H1 (cell line): ENCODE data around the gene GPBP1L1. TPM values are rescaled to one million over a fixed set of nuclear protein-coding genes. Genes with fewer than 3 reads are reported as not detected.

Source experiments
- CTCF ChIA-PET: fragments of 300-600 bp; sonication (Branson Sonifier 250); formaldehyde crosslinking; loops from one replicate; lab custom pipeline; 2021; ENCODE audit not compliant: partially characterized antibody; lab: Charles Lee
- POLR2A ChIA-PET: fragments of 300-600 bp; sonication (Branson Sonifier 250); formaldehyde crosslinking; loops from one replicate; lab custom pipeline; 2021; ENCODE audit warnings: inconsistent platforms; ENCODE audit not compliant: partially characterized antibody; lab: Charles Lee
- DNase-seq, 2 experiments: peaks; one replicate each; pipeline versions ENCODE4 v3.0.0 to v3.0.0-alpha.2; 2010 to 2022; ENCODE audit warnings: low spot score in 2 of 2, low read depth in 1 of 2, mixed read lengths in 1 of 2
- FAIRE-seq: peaks from 2 replicates; lab custom pipeline; 2011; peaks lifted over from hg19 to GRCh38; lab: Jason Lieb, UNC
- H2AFZ ChIP-seq: 2 replicates; pipeline ENCODE4 v1.8.1; 2012; ENCODE audit warnings: low read length, inconsistent platforms
- H2AK5ac ChIP-seq: 2 replicates; pipeline ENCODE4 v1.6.1; 2013; ENCODE audit warnings: low read depth, low read length
- H2BK120ac ChIP-seq: replicated peaks from 2 replicates; pipeline ENCODE3; 2013; ENCODE audit warnings: low read depth, low read length, inconsistent platforms
- H2BK12ac ChIP-seq: 2 replicates; pipeline ENCODE4 v1.6.1; 2013; ENCODE audit warnings: low read depth, low read length
- H2BK15ac ChIP-seq: 2 replicates; pipeline ENCODE4 v1.6.1; 2013; ENCODE audit warnings: low read length
- H2BK20ac ChIP-seq: 2 replicates; pipeline ENCODE4 v1.6.1; 2013; ENCODE audit warnings: low read length
- H2BK5ac ChIP-seq: 2 replicates; pipeline ENCODE4 v1.6.1; 2013; ENCODE audit warnings: low read depth, low read length
- H3K14ac ChIP-seq: 2 replicates; pipeline ENCODE4 v1.6.1; 2013; ENCODE audit warnings: inconsistent platforms; ENCODE audit not compliant: insufficient read length
- H3K18ac ChIP-seq: 2 replicates; pipeline ENCODE4 v1.6.1; 2013; ENCODE audit warnings: low read length; ENCODE audit errors: extremely low read depth
- H3K23ac ChIP-seq: 2 replicates; pipeline ENCODE4 v1.6.1; 2013; ENCODE audit warnings: inconsistent platforms; ENCODE audit not compliant: insufficient read length
- H3K23me2 ChIP-seq: 2 replicates; pipeline ENCODE4 v1.6.1; 2013; ENCODE audit warnings: low read depth, low read length
- H3K27ac ChIP-seq: 2 replicates; pipeline ENCODE4 v1.6.1; 2011; ENCODE audit warnings: low read depth, low read length, inconsistent platforms
- H3K27me3 ChIP-seq, 4 experiments: replicated peaks in 1 of 4; 1 replicate in 1 of 4; 2 replicates in 3 of 4; pipeline versions ENCODE4 v1.6.1 to v1.8.1; 2011 to 2013; ENCODE audit warnings: low read length in 3 of 4, mild to moderate bottlenecking in 3 of 4, inconsistent platforms in 2 of 4, mixed read lengths in 2 of 4, moderate library complexity in 1 of 4; ENCODE audit not compliant: control insufficient read depth in 3 of 4, insufficient read depth in 3 of 4; ENCODE audit errors: extremely low read depth in 1 of 4
- H3K36me3 ChIP-seq, 4 experiments: 2 replicates each; pipeline versions ENCODE4 v1.6.1 to v1.8.1; 2011 to 2013; ENCODE audit warnings: mild to moderate bottlenecking in 4 of 4, low read length in 3 of 4, moderate library complexity in 2 of 4, control low read depth in 1 of 4, inconsistent platforms in 1 of 4; ENCODE audit not compliant: insufficient read depth in 4 of 4, control insufficient read depth in 2 of 4
- H3K4ac ChIP-seq: replicated peaks from 2 replicates; pipeline ENCODE3; 2013; ENCODE audit warnings: low read length, low read depth, mixed read lengths, inconsistent platforms; ENCODE audit not compliant: insufficient read length
- H3K4me1 ChIP-seq, 4 experiments: replicated peaks in 1 of 4; 1 replicate in 1 of 4; 2 replicates in 3 of 4; pipeline versions ENCODE4 v1.6.1 to v1.8.1; 2011 to 2013; ENCODE audit warnings: low read length in 3 of 4, inconsistent platforms in 2 of 4, mixed read lengths in 1 of 4; ENCODE audit not compliant: insufficient read depth in 4 of 4, control insufficient read depth in 3 of 4
- H3K4me2 ChIP-seq, 2 experiments: 2 replicates each; pipeline versions ENCODE4 v1.6.1 to v1.8.1; 2011 to 2013; ENCODE audit warnings: low read depth in 2 of 2, low read length in 2 of 2, control low read depth in 1 of 2, inconsistent platforms in 1 of 2, mild to moderate bottlenecking in 1 of 2; ENCODE audit not compliant: insufficient read depth in 1 of 2
- H3K4me3 ChIP-seq, 4 experiments: fragments of 200-600, 300-600 bp in 1 of 4; sonication (generic), shearing (Covaris generic), sonication (Bioruptor Twin) in 1 of 4; 2 replicates each; pipeline versions ENCODE4 v1.5.1 to v1.8.1; 2011 to 2016; ENCODE audit warnings: low read length in 4 of 4, low read depth in 3 of 4, control low read depth in 2 of 4, inconsistent platforms in 2 of 4, mild to moderate bottlenecking in 2 of 4, mixed read lengths in 1 of 4, moderate library complexity in 1 of 4; ENCODE audit not compliant: insufficient read depth in 2 of 4; ENCODE audit errors: extremely low read depth in 1 of 4
- H3K56ac ChIP-seq: replicated peaks from 2 replicates; pipeline ENCODE3; 2013; ENCODE audit warnings: low read depth, mild to moderate bottlenecking, mixed read lengths, low read length, inconsistent platforms; ENCODE audit not compliant: insufficient read length
- H3K79me1 ChIP-seq: 2 replicates; pipeline ENCODE4 v1.6.1; 2013; ENCODE audit warnings: low read depth, low read length, control low read depth
- H3K79me2 ChIP-seq, 2 experiments: 2 replicates each; pipeline versions ENCODE4 v1.6.1 to v1.8.1; 2012 to 2013; ENCODE audit warnings: low read length in 2 of 2, mild to moderate bottlenecking in 2 of 2, inconsistent platforms in 1 of 2; ENCODE audit not compliant: insufficient read depth in 2 of 2, control insufficient read depth in 1 of 2
- H3K9ac ChIP-seq, 4 experiments: replicated peaks in 1 of 4; 1 replicate in 1 of 4; 2 replicates in 3 of 4; pipeline versions ENCODE4 v1.6.1 to v1.8.1; 2011 to 2013; ENCODE audit warnings: low read depth in 3 of 4, low read length in 3 of 4, control low read depth in 2 of 4, mild to moderate bottlenecking in 2 of 4, moderate library complexity in 2 of 4, inconsistent platforms in 1 of 4; ENCODE audit errors: extremely low read depth in 1 of 4
- H3K9me3 ChIP-seq, 2 experiments: 2 replicates each; pipeline versions ENCODE4 v1.6.1 to v1.8.1; 2012 to 2013; ENCODE audit warnings: mild to moderate bottlenecking in 2 of 2, moderate library complexity in 2 of 2, control low read depth in 1 of 2, inconsistent platforms in 1 of 2, low read depth in 1 of 2, low read length in 1 of 2, mixed read lengths in 1 of 2; ENCODE audit not compliant: insufficient read depth in 2 of 2
- H4K20me1 ChIP-seq, 2 experiments: replicated peaks in 1 of 2; 2 replicates each; pipeline versions ENCODE3 to v1.8.1; 2011 to 2013; ENCODE audit warnings: inconsistent platforms in 2 of 2, low read length in 2 of 2, mild to moderate bottlenecking in 1 of 2; ENCODE audit not compliant: insufficient read depth in 2 of 2, control insufficient read depth in 1 of 2
- H4K5ac ChIP-seq: 2 replicates; pipeline ENCODE4 v1.6.1; 2013; ENCODE audit warnings: low read length, low read depth, mixed read lengths, inconsistent platforms; ENCODE audit not compliant: insufficient read length
- H4K8ac ChIP-seq: 2 replicates; pipeline ENCODE4 v1.8.0; 2013; ENCODE audit warnings: mild to moderate bottlenecking, moderate library complexity, low read length, inconsistent platforms; ENCODE audit not compliant: insufficient read depth; ENCODE audit errors: extremely low read depth
- H4K91ac ChIP-seq: replicated peaks from 2 replicates; pipeline ENCODE3; 2013; ENCODE audit warnings: low read length, mixed read lengths, inconsistent platforms; ENCODE audit not compliant: insufficient read length
- CEBPB ChIP-seq: IDR thresholded peaks from 2 replicates; pipeline ENCODE4 v1.6.1; 2012; ENCODE audit warnings: low read depth, low read length
- POLR2A ChIP-seq, 2 experiments: IDR thresholded peaks; 1 replicate in 1 of 2; 2 replicates in 1 of 2; pipeline ENCODE4 v1.6.1; 2011; ENCODE audit warnings: low read depth in 2 of 2, low read length in 2 of 2, mild to moderate bottlenecking in 2 of 2; ENCODE audit errors: control extremely low read depth in 1 of 2
- POLR2AphosphoS5 ChIP-seq: IDR thresholded peaks from 2 replicates; pipeline ENCODE4 v1.6.1; 2011; ENCODE audit warnings: low read depth, low read length
- WGBS, 2 experiments: shearing (Covaris generic) in 1 of 2; methylation state at CpG; one replicate each; pipeline versions ENCODE4 v1.1.6 to v1.1.7; 2013 to 2015; ENCODE audit warnings: low lambda C conversion rate in 2 of 2, mixed read lengths in 2 of 2, inconsistent platforms in 1 of 2, low coverage in 1 of 2, missing lambda C conversion rate in 1 of 2; ENCODE audit not compliant: insufficient replicate concordance in 2 of 2, insufficient coverage in 1 of 2, insufficient read length in 1 of 2; ENCODE audit errors: extremely low coverage in 1 of 2, missing lambda C conversion rate in 1 of 2; 5-methylcytosine and 5-hydroxymethylcytosine counted together
- polyA plus RNA-seq, 7 experiments: library from polyadenylated mRNA; depleted of rRNA in 3 of 7; stranded (reverse) in 5 of 7; unstranded in 2 of 7; fragments of >200 nt in 5 of 7; fragments of 200-250 nt in 2 of 7; gene quantifications; 1 replicate in 5 of 7; 2 replicates in 1 of 7; 4 replicates in 1 of 7; pipeline versions ENCODE4 v1.2.1 to v1.2.3, GENCODE V29; 2011 to 2013; ENCODE audit warnings: missing spikeins in 2 of 7, mixed read lengths in 2 of 7
- total RNA-seq: library from RNA; stranded (reverse); fragmentation: NEBNext Ultra II Directional; extraction: Animal tissue kit (Norgen Biotek cat#: 25700); gene quantifications from 2 replicates; pipeline ENCODE4 v1.2.1, GENCODE V29; 2021

The GPBP1L1 gene
- total and polyA plus RNA-seq, 2 of the 8 experiments (the other 6 are each of a cell fraction or from before 2014, with no cell fraction given): 70.1 to 119 TPM

GRCh38 chr1:45620588-45621500 is 65.5 kb downstream of the GPBP1L1 start:
- no peaks in the 10 kb centered on the region for H3K23me2 ChIP-seq
- no peak overlapping the region for H3K27ac ChIP-seq
- H2AK5ac ChIP-seq: no peak overlapping the region
- no peak overlapping the region for H2BK15ac ChIP-seq
- 0 out of 2 replicates have a peak overlapping the region, but pooled peaks have one; percentile 21 for H2BK5ac ChIP-seq
- H3K27me3 ChIP-seq: no peaks in the 10 kb centered on the region
- no peak overlapping the region for H3K9ac ChIP-seq
- H3K23ac ChIP-seq: no peak overlapping the region
- H2BK20ac ChIP-seq: no peak overlapping the region
- no peaks in the 10 kb centered on the region; a peak in 1 of 7 replicates for H3K4me1 ChIP-seq
- TF ChIP-seq POLR2A (IDR thresholded peaks at IDR 0.05; ENCODE audit: control extremely low read depth in 1 of 2, low read depth in 2 of 2, low read length in 2 of 2) (peak in 1 of 2 experiments; percentile 44; a peak in 2 of 3 replicates), POLR2AphosphoS5 (peak; percentile 60; the same call in 1 of the 2 replicates), CEBPB (no peak)
- TF ChIP-seq, all 59 proteins: peak for 2
- Histone ChIP-seq H4K91ac (no peak overlapping the region), H2BK12ac (no peak overlapping the region), H3K4ac (no peak overlapping the region), H3K4me3 (no peak overlapping the region), H3K4me2 (no peak overlapping the region), H3K56ac (no peak overlapping the region), H3K18ac (no peak overlapping the region), H4K5ac (no peak overlapping the region), H3K79me1 (no peaks in the 10 kb centered on the region), H3K9me3 (no peaks in the 10 kb centered on the region), H2AFZ (no peak overlapping the region), H3K79me2 (no peaks in the 10 kb centered on the region), H3K14ac (no peak overlapping the region), H4K8ac (no peak overlapping the region), H3K36me3 (peaks cover 20 to 41% (median 24%) of the 10 kb centered on the region in 4 experiments), H2BK120ac (no peak overlapping the region), H4K20me1 (peaks cover 6 to 16% of the 10 kb centered on the region in 2 experiments)
- CTCF ChIA-PET: interaction anchor here (0.6 to 1.3 kb wide), 4 partner anchors 8 to 561 kb away, joined by 3 to 4 read pairs (median 4); no protein-coding TSS in a partner anchor
- WGBS, 2 experiments: 89% methylated on average over 17 of the region's 17 CpGs; no CpG with 5 or more reads in 1 of the 2 experiments
- FAIRE-seq: no peak
- DNase-seq: peak in 1 of 2 experiments; percentile 56
- POLR2A ChIA-PET: interaction anchor here (1.4 to 6.0 kb wide), 8 partner anchors 8 to 108 kb away, joined by 5 to 47 read pairs (median 7); partner anchors contain the start of genes GPBP1L1, NASP and PRDX1
